A549 (cell line): ENCODE results near the gene RUBCN. TPM values are rescaled to one million over a fixed set of nuclear protein-coding genes. Genes with fewer than 3 reads are reported as not detected.
"Not testable (repeated sequence)": the region's sequence is repeated elsewhere in the genome, so short reads cannot be mapped to it uniquely, and the experiment has no call there.

Experiments used
- ATAC-seq, 2 experiments: fragments of 200-7000 bp in 1 of 2; fragments of >200 bp in 1 of 2; cut with Nextera tagmentation in 1 of 2; cut with Tn5 transposase in 1 of 2; 3 replicates each; pipeline versions ENCODE4 v1.8.0 to v1.9.1; 2018 to 2020; ENCODE audit warnings: mild to moderate bottlenecking in 1 of 2, moderate library complexity in 1 of 2
- CTCF ChIA-PET: fragments of 300-600 bp; sonication (Branson Sonifier 250); formaldehyde crosslinking; extraction: SDS; loops from one replicate; lab custom pipeline; 2021; ENCODE audit warnings: antibody characterized with exemption, inconsistent platforms; lab: Yijun Ruan, JAX
- POLR2A ChIA-PET: fragments of 350-600 bp; formaldehyde crosslinking; extraction: SDS; loops from one replicate; lab custom pipeline; 2021; ENCODE audit warnings: antibody characterized with exemption, inconsistent platforms; lab: Yijun Ruan, JAX
- DNase-seq, 2 experiments: peaks; one replicate each; pipeline versions ENCODE4 v3.0.0 to v3.0.0-alpha.2; 2011 to 2016; ENCODE audit warnings: low read depth in 1 of 2, low spot score in 1 of 2
- FAIRE-seq: peaks from 2 replicates; lab custom pipeline; 2011; peaks lifted over from hg19 to GRCh38; lab: Jason Lieb, UNC
- H3K27ac ChIP-seq, 2 experiments: fragments of >200 bp; sonication (Bioruptor Twin); formaldehyde crosslinking; 3 replicates each; pipeline ENCODE4 v1.5.1; 2016 to 2017
- H3K4me1 ChIP-seq: fragments of >200 bp; sonication (Bioruptor Twin); formaldehyde crosslinking; 3 replicates; pipeline ENCODE4 v1.6.1; 2016
- H3K4me2 ChIP-seq: fragments of >200 bp; sonication (Bioruptor Twin); formaldehyde crosslinking; 3 replicates; pipeline ENCODE4 v1.6.1; 2016
- H3K4me3 ChIP-seq: fragments of >200 bp; sonication (Bioruptor Twin); formaldehyde crosslinking; 3 replicates; pipeline ENCODE4 v1.5.1; 2016
- H3K9me3 ChIP-seq: fragments of >200 bp; sonication (Bioruptor Twin); formaldehyde crosslinking; 3 replicates; pipeline ENCODE4 v1.6.1; 2016
- CEBPB ChIP-seq, 2 experiments: fragments of >200 bp in 1 of 2; sonication (Bioruptor Twin) in 1 of 2; formaldehyde crosslinking in 1 of 2; IDR thresholded peaks; 2 replicates each; pipeline ENCODE4 v1.6.1; 2012 to 2016
- HDAC2 ChIP-seq: fragments of 200-600 bp; sonication (generic); IDR thresholded peaks from 2 replicates; pipeline ENCODE4 v1.6.1; 2016
- HOXB5 ChIP-seq: fragments of 250-450 bp; sonication (Bioruptor Pico); IDR thresholded peaks from 2 replicates; pipeline ENCODE4 v1.5.0; 2020; ENCODE audit warnings: mild to moderate bottlenecking, moderate library complexity
- JUN ChIP-seq, 2 experiments: fragments of >200 bp; sonication (Bioruptor Twin); formaldehyde crosslinking; IDR thresholded peaks; 2 replicates in 1 of 2; 3 replicates in 1 of 2; pipeline ENCODE4 v1.6.1; 2016 to 2017
- MAFK ChIP-seq: fragments of 450-650 bp; IDR thresholded peaks from 2 replicates; pipeline ENCODE4 v1.6.1; 2014; ENCODE audit not compliant: partially characterized antibody
- MAZ ChIP-seq: fragments of 150-350 bp; IDR thresholded peaks from 2 replicates; pipeline ENCODE4 v1.6.1; 2014; ENCODE audit warnings: antibody characterized with exemption, low read depth, low read length, borderline replicate concordance
- MYC ChIP-seq: IDR thresholded peaks from 2 replicates; pipeline ENCODE4 v1.6.1; 2012; ENCODE audit warnings: mild to moderate bottlenecking, inconsistent platforms, low read length, improper control_type of control experiment, borderline replicate concordance
- REST ChIP-seq: fragments of 200-600 bp; sonication (generic); IDR thresholded peaks from 2 replicates; pipeline ENCODE4 v1.6.1; 2016; ENCODE audit warnings: antibody characterized with exemption, mild to moderate bottlenecking, moderate library complexity
- SMC3 ChIP-seq: fragments of >200 bp; sonication (Bioruptor Twin); formaldehyde crosslinking; IDR thresholded peaks from 3 replicates; pipeline ENCODE4 v1.6.1; 2018; ENCODE audit warnings: inconsistent platforms
- ZFP36 ChIP-seq: fragments of 450-650 bp; IDR thresholded peaks from 2 replicates; pipeline ENCODE4 v1.6.1; 2014; ENCODE audit warnings: borderline replicate concordance; ENCODE audit not compliant: partially characterized antibody
- ZNF302 ChIP-seq: fragments of 250-450 bp; sonication (Bioruptor Pico); IDR thresholded peaks from 2 replicates; pipeline ENCODE4 v1.9.0; 2021; ENCODE audit warnings: inconsistent platforms, mild to moderate bottlenecking, moderate library complexity
- WGBS: methylation state at CpG from one replicate; pipeline ENCODE4 v1.1.6; 2017; ENCODE audit errors: missing lambda C conversion rate; 5-methylcytosine and 5-hydroxymethylcytosine counted together
- polyA plus RNA-seq, 4 experiments: library from polyadenylated mRNA; depleted of rRNA in 3 of 4; stranded (reverse); fragments of >200 nt; fragmentation: RNase III in 1 of 4; extraction: RNeasy Plus Mini Kit Qiagen cat#74134 plus additional on column Dnase treatment in 1 of 4; gene quantifications; 2 replicates in 3 of 4; 3 replicates in 1 of 4; pipeline ENCODE4 v1.2.3, GENCODE V29; 2011 to 2017
- TF ChIP-seq, protein P1 (sequence below): fragments of >200 bp; sonication (Bioruptor Twin); formaldehyde crosslinking; IDR thresholded peaks from 2 replicates; pipeline ENCODE4 v1.6.1; 2016

RUBCN gene
- polyA plus RNA-seq, 2 of the 4 experiments (the other 2 are of a cell fraction), result 6.5 to 8.2 TPM

GRCh38 chr3:197730200-197730599 is 6.5 kb downstream of the RUBCN start:
- FAIRE-seq, result no peak
- Histone ChIP-seq H3K27ac (peak overlapping the region in 1 of 2 experiments; percentile 16; a peak in 2 of 6 replicates), H3K9me3 (no peaks in the 10 kb centered on the region)
- TF ChIP-seq MAFK, result peak; percentile 53
- no peak for TF ChIP-seq CEBPB (IDR thresholded peaks at IDR 0.05)
- TF ChIP-seq, all 56 proteins: peak for 1
- Histone ChIP-seq H3K4me3 (no peak overlapping the region), H3K4me2 (peak overlapping the region; percentile 24; the same call in 2 of the 3 replicates), H3K4me1 (peaks cover 6% of the 10 kb centered on the region; the same call in 1 of the 3 replicates)
- ChIA-PET CTCF (interaction anchor here (0.7 kb wide), 1 partner anchor 21 kb away, joined by 4 read pairs; no protein-coding TSS in a partner anchor), POLR2A (no interaction called here)
- DNase-seq (peak in 1 of 2 experiments; percentile 53), ATAC-seq (peak; percentile 68 to 88; a peak in 5 of 6 replicates)
- 5% methylated on average over 2 of the region's 2 CpGs for whole genome bisulfite sequencing

DNA sequence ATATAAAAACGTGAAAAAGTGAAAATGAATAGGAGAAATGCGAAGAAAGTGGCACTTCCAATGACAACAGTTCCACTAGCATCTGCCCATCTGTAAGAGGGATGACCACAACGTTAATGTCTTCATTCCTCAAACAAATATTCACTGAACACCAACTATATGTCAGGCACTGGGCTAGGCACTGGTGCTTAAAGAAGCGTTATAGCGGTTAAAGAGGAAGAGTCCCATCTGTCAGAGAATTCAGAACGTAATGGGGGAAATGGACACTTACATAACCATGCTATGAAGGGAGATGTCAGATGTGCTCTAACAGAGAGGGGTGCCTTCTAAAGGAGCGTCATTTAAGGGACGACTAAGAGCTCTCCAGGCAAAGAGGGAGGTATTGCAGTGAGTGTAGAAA is 8.2 kb downstream of the RUBCN start:
- POLR2A ChIA-PET, result no interaction called here
- Histone ChIP-seq H3K4me2 (no peak overlapping the region), H3K4me3 (no peak overlapping the region), H3K4me1 (peaks cover 6% of the 10 kb centered on the region; the same call in 1 of the 3 replicates), H3K9me3 (no peaks in the 10 kb centered on the region), H3K27ac (no peak overlapping the region)
- 84% methylated on average over 8 of the region's 8 CpGs for WGBS
- no peak for TF ChIP-seq HDAC2
- TF ChIP-seq MYC, result no peak
- FAIRE-seq (no peak), ATAC-seq (no peak), DNase-seq (no peak)
- CTCF ChIA-PET, result no interaction called here

GRCh38 chr3:197727878-197728277 is 8.8 kb downstream of the RUBCN start:
- H3K4me2 ChIP-seq, ATAC-seq, POLR2A ChIA-PET, FAIRE-seq, H3K4me3 ChIP-seq, DNase-seq, H3K9me3 ChIP-seq, H3K4me1 ChIP-seq, H3K27ac ChIP-seq, CTCF ChIA-PET: not testable (repeated sequence)
- WGBS, result 92% methylated on average over 3 of the region's 3 CpGs

DNA sequence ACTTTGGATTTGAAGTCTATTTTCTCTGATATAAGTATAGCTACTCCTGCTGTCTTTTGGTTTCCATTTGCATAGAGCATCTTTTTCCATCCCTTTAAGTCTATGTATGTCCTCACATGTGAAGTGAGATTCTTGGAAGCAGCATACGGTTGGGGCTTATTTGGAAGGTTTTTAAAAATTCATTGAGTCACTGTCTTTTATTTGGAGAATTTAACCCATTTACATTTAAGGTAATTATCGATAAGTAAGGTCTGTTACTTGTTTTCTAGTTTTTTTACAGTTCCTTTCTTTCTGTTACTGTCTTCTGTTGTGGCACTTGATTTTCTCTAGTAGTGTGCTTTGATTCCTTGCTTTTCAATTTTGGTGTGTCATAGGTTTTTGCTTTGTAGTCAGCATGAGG is 14.0 kb downstream of the RUBCN start:
- H3K4me2 ChIP-seq, result no peak overlapping the region
- FAIRE-seq, result no peak
- ATAC-seq, result no peak
- H3K27ac ChIP-seq, result no peak overlapping the region
- peaks cover 14% of the 10 kb centered on the region for H3K9me3 ChIP-seq
- CTCF ChIA-PET, result no interaction called here
- TF ChIP-seq HOXB5 (CRISPR knock-in tag) (no peak), REST (no peak)
- H3K4me3 ChIP-seq, result no peak overlapping the region
- DNase-seq, result no peak
- POLR2A ChIA-PET, result no interaction called here
- WGBS, result 84% methylated on average over 2 of the region's 2 CpGs
- H3K4me1 ChIP-seq, result peaks cover 22% of the 10 kb centered on the region

DNA sequence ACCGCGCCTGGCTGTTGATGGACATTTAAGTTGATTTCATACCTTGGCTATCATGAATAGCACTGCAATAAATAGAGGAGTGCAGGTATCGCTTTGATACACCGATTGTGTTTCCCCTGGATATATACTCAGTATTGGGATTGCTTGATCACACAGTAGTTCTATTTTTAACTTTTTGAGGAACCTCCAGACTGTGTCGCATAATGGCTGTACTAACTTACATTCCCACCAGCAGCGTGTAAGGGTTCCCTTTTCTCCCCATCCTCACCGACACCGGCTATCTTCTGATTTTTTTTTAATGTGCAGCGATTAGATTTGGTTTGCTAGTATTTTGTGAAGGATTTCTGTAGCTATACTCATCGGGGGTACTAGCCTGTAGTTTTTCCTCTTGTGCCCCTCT is 16.0 kb downstream of the RUBCN start:
- ChIA-PET POLR2A (no interaction called here), CTCF (no interaction called here)
- Histone ChIP-seq H3K4me3 (no peak overlapping the region), H3K4me2 (no peak overlapping the region), H3K27ac (peak overlapping the region in 1 of 2 experiments; percentile 91; a peak in 1 of 6 replicates), H3K4me1 (peaks cover 28% of the 10 kb centered on the region), H3K9me3 (peaks cover 14% of the 10 kb centered on the region)
- 83% methylated on average over 10 of the region's 10 CpGs for WGBS
- FAIRE-seq (no peak), ATAC-seq (no peak), DNase-seq (no peak)
- TF ChIP-seq ZFP36 (no peak), MAFK (no peak), JUN (IDR thresholded peaks at IDR 0.05) (no peak), ZNF302 (no peak), MAZ (no peak), SMC3 (no peak), HDAC2 (no peak)
- TF ChIP-seq, protein P1, sequence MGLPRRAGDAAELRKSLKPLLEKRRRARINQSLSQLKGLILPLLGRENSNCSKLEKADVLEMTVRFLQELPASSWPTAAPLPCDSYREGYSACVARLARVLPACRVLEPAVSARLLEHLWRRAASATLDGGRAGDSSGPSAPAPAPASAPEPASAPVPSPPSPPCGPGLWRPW, result no peak
